GM12891 (cell line): ENCODE results near the gene OCA2.

ENCODE experiments used
- PAX5 ChIP-seq: IDR thresholded peaks from 2 replicates; pipeline ENCODE4 v1.6.1; 2011; ENCODE audit warnings: low read length, moderate library complexity, mild to moderate bottlenecking; ENCODE audit not compliant: insufficient read depth, severe bottlenecking
- POLR2A ChIP-seq: IDR thresholded peaks from 2 replicates; pipeline ENCODE4 v1.6.1; 2011; ENCODE audit warnings: low read depth, low read length, control low read depth
- POLR2AphosphoS5 ChIP-seq: IDR thresholded peaks from 2 replicates; pipeline ENCODE4 v1.6.1; 2011; ENCODE audit warnings: low read depth, low read length, control low read depth
- POU2F2 ChIP-seq: IDR thresholded peaks from 2 replicates; pipeline ENCODE4 v1.6.1; 2011; ENCODE audit warnings: low read depth, mild to moderate bottlenecking, control low read depth, low read length, moderate library complexity
- SPI1 ChIP-seq: IDR thresholded peaks from 2 replicates; pipeline ENCODE4 v1.6.1; 2011; ENCODE audit warnings: low read depth, low read length, control low read depth
- TAF1 ChIP-seq: IDR thresholded peaks from 2 replicates; pipeline ENCODE4 v1.6.1; 2011; ENCODE audit warnings: low read depth, low read length, control low read depth

GRCh38 chr15:27845535-27846369, 253.4 kb downstream of the OCA2 start:
- no peak for TF ChIP-seq POLR2A
- TF ChIP-seq TAF1 = no peak
- no peak for TF ChIP-seq POLR2AphosphoS5
- TF ChIP-seq SPI1 = no peak
- TF ChIP-seq PAX5 = no peak
- no peak for TF ChIP-seq POU2F2
